H9 (cell line): ENCODE results near the gene HOXA7. TPM values are rescaled to one million over a fixed set of nuclear protein-coding genes. Genes with fewer than 3 reads are reported as not detected.

Experiments
- DNase-seq: peaks from one replicate; pipeline ENCODE4 v3.0.0-alpha.2; 2017
- H2AFZ ChIP-seq: one replicate; pipeline ENCODE4 v1.6.1; 2013; ENCODE audit warnings: mild to moderate bottlenecking, low read length, control low read depth, moderate library complexity
- H2AK5ac ChIP-seq: 2 replicates; pipeline ENCODE4 v1.6.1; 2013; ENCODE audit warnings: low read length, control low read depth, mixed read lengths; ENCODE audit not compliant: insufficient read length
- H2BK120ac ChIP-seq: one replicate; pipeline ENCODE4 v1.6.1; 2013; ENCODE audit warnings: low read depth, mild to moderate bottlenecking, low read length, control low read depth, inconsistent platforms; ENCODE audit not compliant: poor library complexity, severe bottlenecking
- H2BK12ac ChIP-seq: 2 replicates; pipeline ENCODE4 v1.6.1; 2013; ENCODE audit warnings: low read length, control low read depth, mixed read lengths, low read depth; ENCODE audit not compliant: insufficient read length
- H2BK15ac ChIP-seq: 2 replicates; pipeline ENCODE4 v1.6.1; 2013; ENCODE audit warnings: low read depth, low read length, control low read depth
- H2BK20ac ChIP-seq: one replicate; pipeline ENCODE4 v1.6.1; 2013; ENCODE audit warnings: low read depth, mild to moderate bottlenecking, low read length, control low read depth, inconsistent platforms; ENCODE audit not compliant: poor library complexity, severe bottlenecking
- H2BK5ac ChIP-seq: 2 replicates; pipeline ENCODE4 v1.6.1; 2013; ENCODE audit warnings: low read length, control low read depth, mixed read lengths; ENCODE audit not compliant: insufficient read length
- H3K14ac ChIP-seq: 2 replicates; pipeline ENCODE4 v1.6.1; 2013; ENCODE audit warnings: low read length, control low read depth; ENCODE audit not compliant: insufficient read depth
- H3K18ac ChIP-seq: 2 replicates; pipeline ENCODE4 v1.6.1; 2013; ENCODE audit warnings: low read depth, mild to moderate bottlenecking, mixed read lengths, low read length, control low read depth; ENCODE audit not compliant: insufficient read length
- H3K23ac ChIP-seq: 2 replicates; pipeline ENCODE4 v1.6.1; 2013; ENCODE audit warnings: low read length, control low read depth, mixed read lengths, low read depth; ENCODE audit not compliant: insufficient read length
- H3K23me2 ChIP-seq: 2 replicates; pipeline ENCODE4 v1.6.1; 2013; ENCODE audit warnings: low read depth, mild to moderate bottlenecking, mixed read lengths, low read length, control low read depth; ENCODE audit not compliant: insufficient read length, poor library complexity, severe bottlenecking
- H3K27ac ChIP-seq: 2 replicates; pipeline ENCODE4 v1.5.1; 2013; ENCODE audit warnings: low read length, control low read depth, mixed read lengths, low read depth; ENCODE audit not compliant: insufficient read length
- H3K27me3 ChIP-seq: 2 replicates; pipeline ENCODE4 v1.6.1; 2013; ENCODE audit warnings: low read length, control low read depth, inconsistent platforms; ENCODE audit not compliant: insufficient read depth
- H3K4ac ChIP-seq: 2 replicates; pipeline ENCODE4 v1.6.1; 2013; ENCODE audit warnings: low read depth, mild to moderate bottlenecking, control low read depth, inconsistent platforms, low read length, moderate library complexity
- H3K4me1 ChIP-seq: 2 replicates; pipeline ENCODE4 v1.6.1; 2013; ENCODE audit warnings: low read length, control low read depth, inconsistent platforms; ENCODE audit not compliant: insufficient read depth
- H3K4me2 ChIP-seq: 2 replicates; pipeline ENCODE4 v1.6.1; 2013; ENCODE audit warnings: low read length, control low read depth, mixed read lengths; ENCODE audit not compliant: insufficient read length, insufficient read depth
- H3K56ac ChIP-seq: 2 replicates; pipeline ENCODE4 v1.6.1; 2013; ENCODE audit warnings: low read depth, mild to moderate bottlenecking, mixed read lengths, low read length, control low read depth; ENCODE audit not compliant: insufficient read length
- H3K79me1 ChIP-seq: 2 replicates; pipeline ENCODE4 v1.6.1; 2013; ENCODE audit warnings: low read depth, mild to moderate bottlenecking, moderate library complexity, low read length, control low read depth, inconsistent platforms; ENCODE audit not compliant: insufficient read depth, poor library complexity, severe bottlenecking
- H3K79me2 ChIP-seq: 2 replicates; pipeline ENCODE4 v1.6.1; 2013; ENCODE audit warnings: low read length, control low read depth, inconsistent platforms; ENCODE audit not compliant: insufficient read depth
- H3K9ac ChIP-seq: 2 replicates; pipeline ENCODE4 v1.6.1; 2013; ENCODE audit warnings: low read length, control low read depth, mixed read lengths; ENCODE audit not compliant: insufficient read length; ENCODE audit errors: extremely low read depth
- H3K9me3 ChIP-seq: one replicate; pipeline ENCODE4 v1.6.1; 2013; ENCODE audit warnings: low read depth, low read length, inconsistent platforms; ENCODE audit not compliant: control insufficient read depth
- H3T11ph ChIP-seq: one replicate; pipeline ENCODE4 v1.6.1; 2013; ENCODE audit warnings: mild to moderate bottlenecking, low read length, control low read depth, inconsistent platforms
- H4K20me1 ChIP-seq: one replicate; pipeline ENCODE4 v1.6.1; 2013; ENCODE audit not compliant: control insufficient read depth, insufficient read length, insufficient read depth
- H4K5ac ChIP-seq: 2 replicates; pipeline ENCODE4 v1.6.1; 2013; ENCODE audit warnings: low read depth, mild to moderate bottlenecking, mixed read lengths, low read length, control low read depth; ENCODE audit not compliant: insufficient read length
- H4K8ac ChIP-seq: replicated peaks from 2 replicates; pipeline ENCODE4 v1.6.1; 2013; ENCODE audit warnings: low read length, control low read depth, mixed read lengths, low read depth; ENCODE audit not compliant: insufficient read length
- H4K91ac ChIP-seq: 2 replicates; pipeline ENCODE4 v1.6.1; 2013; ENCODE audit warnings: low read depth, mild to moderate bottlenecking, moderate library complexity, mixed read lengths, low read length, control low read depth; ENCODE audit not compliant: insufficient read length
- H3K27ac Mint-ChIP-seq, 3 experiments: 2 replicates in 2 of 3; 3 replicates in 1 of 3; pipeline ENCODE4 v1.8.0; 2020 to 2021; ENCODE audit warnings: mixed read lengths in 3 of 3, mild to moderate bottlenecking in 1 of 3, moderate library complexity in 1 of 3
- H3K27me3 Mint-ChIP-seq: 2 replicates; pipeline ENCODE4 v1.8.0; 2021; ENCODE audit warnings: low read depth, mild to moderate bottlenecking, moderate library complexity, mixed read lengths
- H3K36me3 Mint-ChIP-seq, 3 experiments: 2 replicates in 2 of 3; 3 replicates in 1 of 3; pipeline ENCODE4 v1.8.0; 2020 to 2021; ENCODE audit warnings: low read depth in 3 of 3, mixed read lengths in 3 of 3; ENCODE audit not compliant: insufficient read depth in 1 of 3
- H3K4me1 Mint-ChIP-seq, 2 experiments: 2 replicates each; pipeline ENCODE4 v1.8.0; 2020; ENCODE audit warnings: mixed read lengths in 2 of 2
- H3K4me3 Mint-ChIP-seq, 2 experiments: 2 replicates in 1 of 2; 3 replicates in 1 of 2; pipeline ENCODE4 v1.8.0; 2020 to 2021; ENCODE audit warnings: mild to moderate bottlenecking in 2 of 2, mixed read lengths in 2 of 2, moderate library complexity in 1 of 2
- H3K9me3 Mint-ChIP-seq, 2 experiments: 2 replicates in 1 of 2; 3 replicates in 1 of 2; pipeline ENCODE4 v1.8.0; 2020; ENCODE audit warnings: mild to moderate bottlenecking in 2 of 2, mixed read lengths in 2 of 2, moderate library complexity in 1 of 2
- WGBS: extraction: QIAGEN DNeasy Blood & Tissue Kit; methylation state at CpG from one replicate; pipeline ENCODE4 v1.1.7; 2013; ENCODE audit warnings: missing lambda C conversion rate, low lambda C conversion rate, mixed read lengths; ENCODE audit not compliant: insufficient read length; ENCODE audit errors: extremely low coverage; 5-methylcytosine and 5-hydroxymethylcytosine counted together
- total RNA-seq: library from RNA; stranded (reverse); gene quantifications from 2 replicates; pipeline ENCODE4 v1.2.1, GENCODE V29; 2021
- TF ChIP-seq, protein P1 (sequence below): fragments of 200-600 bp; sonication (generic); conservative IDR thresholded peaks from 3 replicates; pipeline ENCODE4 v1.8.0; 2021; ENCODE audit warnings: antibody characterized with exemption, mild to moderate bottlenecking

Gene HOXA7
- total RNA-seq, 1 experiment from 2014 or later, result not detected

GRCh38 chr7:27183682-27184336 is 27.3 kb upstream of the HOXA7 start:
- Histone ChIP-seq H3K27me3 (peaks cover 96% of the 10 kb centered on the region), H3K23ac (no peak overlapping the region), H2BK15ac (no peak overlapping the region), H2BK120ac (no peak overlapping the region), H4K5ac (no peak overlapping the region), H3K9me3 (no peaks in the 10 kb centered on the region), H2AK5ac (no peak overlapping the region), H3K56ac (no peak overlapping the region), H3K9ac (no peak overlapping the region), H3K14ac (no peak overlapping the region), H2BK12ac (no peak overlapping the region), H2AFZ (no peak overlapping the region), H4K91ac (no peak overlapping the region), H3K18ac (no peak overlapping the region), H2BK5ac (no peak overlapping the region), H3T11ph (no peak overlapping the region), H3K4me2 (no peak overlapping the region), H3K23me2 (no peaks in the 10 kb centered on the region), H3K4ac (no peak overlapping the region), H2BK20ac (no peak overlapping the region), H4K8ac (no peak overlapping the region), H3K79me1 (no peaks in the 10 kb centered on the region), H3K4me1 (no peaks in the 10 kb centered on the region), H3K79me2 (no peaks in the 10 kb centered on the region), H4K20me1 (no peaks in the 10 kb centered on the region), H3K27ac (no peak overlapping the region)
- Mint-ChIP-seq H3K27me3 (peaks cover 100% of the 10 kb centered on the region), H3K4me1 (peaks cover 20 to 51% of the 10 kb centered on the region in 2 experiments), H3K27ac (no peak overlapping the region), H3K4me3 (peak overlapping the region in 1 of 2 experiments; percentile 63; a peak in 3 of 5 replicates), H3K36me3 (peaks cover 0 to 2% (median 0%) of the 10 kb centered on the region in 3 experiments; a peak in 4 of 7 replicates), H3K9me3 (peaks cover 2 to 25% of the 10 kb centered on the region in 2 experiments; a peak in 2 of 5 replicates)
- TF ChIP-seq, protein P1, sequence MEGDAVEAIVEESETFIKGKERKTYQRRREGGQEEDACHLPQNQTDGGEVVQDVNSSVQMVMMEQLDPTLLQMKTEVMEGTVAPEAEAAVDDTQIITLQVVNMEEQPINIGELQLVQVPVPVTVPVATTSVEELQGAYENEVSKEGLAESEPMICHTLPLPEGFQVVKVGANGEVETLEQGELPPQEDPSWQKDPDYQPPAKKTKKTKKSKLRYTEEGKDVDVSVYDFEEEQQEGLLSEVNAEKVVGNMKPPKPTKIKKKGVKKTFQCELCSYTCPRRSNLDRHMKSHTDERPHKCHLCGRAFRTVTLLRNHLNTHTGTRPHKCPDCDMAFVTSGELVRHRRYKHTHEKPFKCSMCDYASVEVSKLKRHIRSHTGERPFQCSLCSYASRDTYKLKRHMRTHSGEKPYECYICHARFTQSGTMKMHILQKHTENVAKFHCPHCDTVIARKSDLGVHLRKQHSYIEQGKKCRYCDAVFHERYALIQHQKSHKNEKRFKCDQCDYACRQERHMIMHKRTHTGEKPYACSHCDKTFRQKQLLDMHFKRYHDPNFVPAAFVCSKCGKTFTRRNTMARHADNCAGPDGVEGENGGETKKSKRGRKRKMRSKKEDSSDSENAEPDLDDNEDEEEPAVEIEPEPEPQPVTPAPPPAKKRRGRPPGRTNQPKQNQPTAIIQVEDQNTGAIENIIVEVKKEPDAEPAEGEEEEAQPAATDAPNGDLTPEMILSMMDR, result no peak
- WGBS, result no CpG with 5 or more reads among the region's 30 CpGs
- DNase-seq, result peak; percentile 29
